HEK293T (cell line): ENCODE measurements around the gene SH3GLB1.

Experiments
- CTCF ChIA-PET: fragments of 350-600 bp; formaldehyde crosslinking; extraction: SDS; loops from one replicate; lab custom pipeline; 2021; ENCODE audit warnings: antibody characterized with exemption, inconsistent platforms; lab: Yijun Ruan, JAX
- POLR2A ChIA-PET: fragments of 350-600 bp; formaldehyde crosslinking; extraction: SDS; loops from one replicate; lab custom pipeline; 2020; ENCODE audit warnings: antibody characterized with exemption, inconsistent platforms; lab: Yijun Ruan, JAX
- DNase-seq: peaks from one replicate; pipeline ENCODE4 v3.0.0; 2012; ENCODE audit warnings: mixed read lengths; ENCODE audit errors: extremely low spot score
- ARNT ChIP-seq: fragments of 450-650 bp; IDR thresholded peaks from 2 replicates; pipeline ENCODE4 v1.6.1; 2017; ENCODE audit warnings: mild to moderate bottlenecking
- BHLHE40 ChIP-seq: fragments of 450-650 bp; IDR thresholded peaks from 2 replicates; pipeline ENCODE4 v1.6.1; 2016; ENCODE audit warnings: mild to moderate bottlenecking, moderate library complexity, borderline replicate concordance
- CTBP1 ChIP-seq: fragments of 450-650 bp; IDR thresholded peaks from 2 replicates; pipeline ENCODE4 v1.6.1; 2016; ENCODE audit warnings: borderline replicate concordance
- ELF4 ChIP-seq: fragments of 450-650 bp; IDR thresholded peaks from 2 replicates; pipeline ENCODE4 v1.6.1; 2017; ENCODE audit warnings: antibody characterized with exemption
- FOXA1 ChIP-seq: fragments of 450-650 bp; IDR thresholded peaks from 2 replicates; pipeline ENCODE4 v1.6.1; 2016; ENCODE audit warnings: mild to moderate bottlenecking
- FOXK2 ChIP-seq: fragments of 450-650 bp; IDR thresholded peaks from 2 replicates; pipeline ENCODE4 v1.6.1; 2016; ENCODE audit warnings: mild to moderate bottlenecking
- FOXM1 ChIP-seq: fragments of 450-650 bp; IDR thresholded peaks from 2 replicates; pipeline ENCODE4 v1.6.1; 2017; ENCODE audit warnings: mild to moderate bottlenecking, borderline replicate concordance
- HDGF ChIP-seq: fragments of 450-650 bp; IDR thresholded peaks from 2 replicates; pipeline ENCODE4 v1.6.1; 2017; ENCODE audit warnings: antibody characterized with exemption, borderline replicate concordance
- L3MBTL2 ChIP-seq: fragments of 450-650 bp; conservative IDR thresholded peaks from 2 replicates; pipeline ENCODE4 v1.6.1; 2016; ENCODE audit warnings: mild to moderate bottlenecking
- LEF1 ChIP-seq: fragments of 450-650 bp; IDR thresholded peaks from 2 replicates; pipeline ENCODE4 v1.6.1; 2017; ENCODE audit warnings: mild to moderate bottlenecking, borderline replicate concordance
- NFRKB ChIP-seq: fragments of 450-650 bp; IDR thresholded peaks from 2 replicates; pipeline ENCODE4 v1.6.1; 2016; ENCODE audit warnings: mild to moderate bottlenecking, moderate library complexity
- SP1 ChIP-seq: fragments of 450-650 bp; IDR thresholded peaks from 2 replicates; pipeline ENCODE4 v1.6.1; 2017
- SUZ12 ChIP-seq: fragments of 450-650 bp; IDR thresholded peaks from 2 replicates; pipeline ENCODE4 v1.6.1; 2016; ENCODE audit warnings: mild to moderate bottlenecking
- TARDBP ChIP-seq: fragments of 450-650 bp; IDR thresholded peaks from 2 replicates; pipeline ENCODE4 v1.6.1; 2016
- ZNF384 ChIP-seq: fragments of 450-650 bp; IDR thresholded peaks from 2 replicates; pipeline ENCODE4 v1.6.1; 2016
- TF ChIP-seq, protein P1 (sequence below): fragments of 450-650 bp; IDR thresholded peaks from 2 replicates; pipeline ENCODE4 v1.6.1; 2016

The SH3GLB1 gene

DNA sequence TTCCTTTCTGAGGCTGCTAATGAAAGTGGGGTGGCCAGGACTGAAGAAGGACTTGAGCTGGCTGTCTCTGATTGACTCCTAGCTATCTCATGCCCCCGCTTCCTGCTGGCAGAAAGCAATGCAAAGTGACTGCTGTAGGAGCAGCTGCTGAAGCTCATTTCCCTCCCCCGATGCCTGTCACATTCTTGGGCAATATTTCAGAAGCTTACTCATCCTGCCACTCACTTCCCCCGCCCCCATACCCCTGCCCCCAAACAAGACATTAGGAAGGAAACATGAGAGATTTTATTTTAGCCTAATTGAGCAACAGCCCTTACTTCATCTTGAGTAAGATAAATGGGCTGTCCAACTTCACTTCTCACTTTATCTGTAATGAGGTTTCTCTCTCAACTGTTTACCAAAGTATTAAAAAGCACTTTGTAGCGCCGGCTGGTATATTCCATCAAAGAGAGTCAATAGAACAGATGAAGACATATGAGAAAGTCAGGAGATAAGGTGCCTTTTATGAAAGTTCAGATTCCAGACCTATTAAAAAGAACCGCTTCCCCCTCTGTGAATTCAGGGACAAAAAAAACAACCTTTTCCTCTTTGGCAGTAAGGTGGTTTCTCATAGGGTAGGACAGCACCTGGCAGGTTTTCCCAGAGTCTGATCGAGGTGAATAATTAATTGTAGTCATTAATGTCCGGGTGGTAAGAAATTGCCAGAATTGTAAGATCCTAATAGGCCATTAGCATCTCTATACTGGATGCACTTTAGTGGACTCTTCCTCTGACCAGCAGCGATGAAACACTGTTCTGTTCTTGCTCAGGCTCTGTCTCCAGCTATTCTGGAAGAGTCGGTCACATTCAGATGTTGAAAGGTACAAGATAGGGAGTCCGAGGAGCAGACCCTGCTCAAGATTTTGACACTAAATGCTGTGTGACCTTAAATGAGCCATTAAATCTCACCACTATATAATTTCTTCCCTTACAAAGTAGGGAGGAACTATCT is 70.2 kb downstream of the SH3GLB1 start:
- peak; percentile 69 for DNase-seq
- ChIA-PET CTCF (interaction anchor here (2.0 kb wide), 1 partner anchor 70 kb away, joined by 6 read pairs; the partner anchor contains the start of gene SH3GLB1), POLR2A (interaction anchor here (0.7 to 1.4 kb wide), 4 partner anchors 15 to 141 kb away, joined by 3 to 4 read pairs (median 4); partner anchors contain the start of gene SH3GLB1)
- peak; percentile 70 for TF ChIP-seq CTBP1
- no peak for TF ChIP-seq BHLHE40
- peak; percentile 96 for TF ChIP-seq FOXA1
- no peak for TF ChIP-seq TARDBP
- no peak for TF ChIP-seq NFRKB
- no peak for TF ChIP-seq L3MBTL2
- TF ChIP-seq LEF1, result no peak
- TF ChIP-seq SUZ12, result no peak
- TF ChIP-seq ARNT, result no peak
- TF ChIP-seq, protein P1, sequence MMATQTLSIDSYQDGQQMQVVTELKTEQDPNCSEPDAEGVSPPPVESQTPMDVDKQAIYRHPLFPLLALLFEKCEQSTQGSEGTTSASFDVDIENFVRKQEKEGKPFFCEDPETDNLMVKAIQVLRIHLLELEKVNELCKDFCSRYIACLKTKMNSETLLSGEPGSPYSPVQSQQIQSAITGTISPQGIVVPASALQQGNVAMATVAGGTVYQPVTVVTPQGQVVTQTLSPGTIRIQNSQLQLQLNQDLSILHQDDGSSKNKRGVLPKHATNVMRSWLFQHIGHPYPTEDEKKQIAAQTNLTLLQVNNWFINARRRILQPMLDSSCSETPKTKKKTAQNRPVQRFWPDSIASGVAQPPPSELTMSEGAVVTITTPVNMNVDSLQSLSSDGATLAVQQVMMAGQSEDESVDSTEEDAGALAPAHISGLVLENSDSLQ, result peak; percentile 95
- no peak for TF ChIP-seq HDGF
- no peak for TF ChIP-seq SP1

DNA sequence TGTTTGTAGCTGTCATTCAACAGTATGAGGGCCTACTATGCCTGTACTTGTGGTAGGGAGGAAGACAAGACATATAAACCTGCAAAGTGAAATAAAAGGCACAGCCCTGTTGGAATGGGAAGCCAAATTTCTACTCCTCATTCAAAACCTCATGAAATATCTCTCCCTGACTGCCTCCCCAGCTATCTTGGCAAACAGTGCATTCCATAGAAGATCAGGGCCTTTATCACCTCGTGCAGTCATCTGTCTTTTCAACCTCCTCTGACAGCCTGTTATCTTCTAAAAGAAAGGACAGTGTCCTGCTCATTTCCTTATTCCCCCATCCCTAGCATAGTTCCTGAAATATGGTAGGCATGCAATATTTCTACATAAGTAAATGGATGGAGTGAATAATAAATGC is 71.0 kb downstream of the SH3GLB1 start:
- no peak for DNase-seq
- CTCF ChIA-PET, result no interaction called here
- POLR2A ChIA-PET, result no interaction called here
- TF ChIP-seq TARDBP (no peak), SP1 (no peak), ZNF384 (no peak), SUZ12 (no peak)
- TF ChIP-seq, protein P1, result no peak

DNA sequence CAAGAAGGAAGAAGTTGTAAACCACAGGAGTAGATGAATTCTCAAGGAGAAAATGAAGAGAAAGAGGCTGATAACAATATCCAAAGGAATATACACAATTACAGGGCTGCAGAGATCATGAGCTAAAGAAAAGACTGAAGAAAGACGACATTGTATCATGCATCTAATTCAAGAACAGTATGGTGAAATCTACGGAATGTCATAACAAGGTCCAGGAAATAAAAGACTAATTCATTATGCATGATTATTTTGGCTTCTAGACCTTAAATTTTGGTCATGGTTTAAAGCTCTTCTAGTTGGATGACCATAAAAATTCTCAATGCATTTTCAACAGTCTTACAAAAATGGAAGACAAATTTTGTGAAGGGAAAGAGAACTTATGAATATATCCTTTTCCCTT is 71.7 kb downstream of the SH3GLB1 start:
- POLR2A ChIA-PET, result no interaction called here
- TF ChIP-seq BHLHE40, result no peak
- no peak for TF ChIP-seq FOXK2
- no peak for TF ChIP-seq ELF4
- TF ChIP-seq TARDBP, result no peak
- no peak for TF ChIP-seq FOXM1
- TF ChIP-seq L3MBTL2, result no peak
- TF ChIP-seq ZNF384, result no peak
- no peak for TF ChIP-seq NFRKB
- TF ChIP-seq SUZ12, result no peak
- no peak for TF ChIP-seq HDGF
- TF ChIP-seq CTBP1, result no peak
- no peak for TF ChIP-seq LEF1
- no peak for TF ChIP-seq FOXA1
- CTCF ChIA-PET, result interaction anchor here (0.6 kb wide), 1 partner anchor 201 kb away, joined by 4 read pairs; no protein-coding TSS in a partner anchor
- no peak for DNase-seq

DNA sequence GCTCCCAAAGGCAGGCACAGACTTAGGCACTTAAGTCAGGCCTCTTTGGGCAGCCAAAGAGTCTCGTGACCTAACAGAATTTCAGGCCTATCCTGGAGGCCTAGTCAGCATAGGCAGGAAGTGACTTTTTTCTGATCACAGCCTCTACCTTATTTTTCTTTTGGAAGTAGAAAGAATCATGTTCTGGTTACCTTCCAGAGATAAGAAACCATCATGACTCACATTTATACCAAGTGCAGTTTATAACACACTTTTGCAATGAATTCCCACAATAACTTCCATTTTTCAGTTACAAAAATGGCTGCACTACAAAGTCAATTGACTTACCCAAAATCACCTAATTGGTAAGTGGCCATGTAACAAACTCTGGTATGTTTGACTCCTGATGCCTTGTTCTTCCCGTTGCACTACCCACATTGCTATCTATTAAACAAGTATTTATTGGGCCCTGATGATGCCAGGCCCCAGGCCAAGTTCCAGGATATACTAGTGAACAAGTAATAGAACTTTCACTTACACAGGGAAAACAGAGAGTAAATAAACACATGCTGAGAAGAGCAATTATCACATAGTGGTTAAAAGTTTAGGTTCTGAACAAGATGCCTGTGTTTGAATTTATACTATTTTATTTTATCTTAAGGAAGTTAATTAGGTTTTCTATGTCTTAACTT is 74.3 kb downstream of the SH3GLB1 start:
- CTCF ChIA-PET, result interaction anchor here (0.6 kb wide), 1 partner anchor 9 kb away, joined by 4 read pairs; no protein-coding TSS in a partner anchor
- POLR2A ChIA-PET, result interaction anchor here (0.6 to 1.2 kb wide), 2 partner anchors 135 to 136 kb away, joined by 3 to 4 read pairs; partner anchors contain the start of genes HS2ST1 and SELENOF
- no peak for DNase-seq
- no peak for TF ChIP-seq TARDBP
- TF ChIP-seq ZNF384, result no peak
- TF ChIP-seq L3MBTL2, result no peak
- no peak for TF ChIP-seq FOXM1

DNA sequence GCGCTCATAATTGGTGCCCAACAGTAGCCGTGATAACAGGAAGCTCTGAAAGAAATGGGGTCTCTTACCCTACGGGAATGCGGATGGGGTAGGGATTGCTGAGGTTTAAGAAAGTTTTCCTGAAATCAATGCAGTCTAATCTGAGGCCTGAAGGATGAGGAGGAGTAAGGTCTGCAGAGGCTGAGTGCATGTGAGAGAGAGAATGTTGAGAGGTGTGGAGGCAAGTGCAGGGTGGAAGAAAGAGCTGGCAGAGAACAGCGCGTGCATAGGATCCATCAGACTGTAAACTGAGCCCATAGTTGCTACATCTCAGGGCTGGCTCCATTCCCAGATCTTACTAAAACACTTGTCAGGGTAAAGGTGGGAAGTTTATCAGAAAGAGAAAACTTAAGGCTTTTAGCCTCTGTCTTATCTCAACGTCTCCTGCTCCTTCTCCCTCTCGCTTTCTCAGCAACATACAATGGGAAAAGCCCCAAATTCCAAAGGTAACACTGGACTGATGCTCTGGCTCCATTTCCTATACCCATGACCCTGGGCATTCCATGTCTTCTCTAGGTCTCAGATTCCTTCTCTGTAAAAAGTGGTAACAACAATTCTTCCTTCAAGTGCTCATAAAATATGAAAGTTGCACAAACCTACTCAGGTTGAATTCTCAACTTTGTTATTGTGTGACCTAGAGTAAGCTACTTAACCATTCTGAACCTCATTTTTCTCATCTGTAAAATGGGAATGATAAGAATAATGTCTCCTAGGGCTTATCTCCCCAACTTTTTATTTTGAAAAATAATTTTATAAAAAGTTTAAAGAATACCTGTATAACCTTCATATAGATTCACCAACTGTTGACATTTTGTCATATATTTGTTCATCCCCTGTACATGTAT is 75.2 kb downstream of the SH3GLB1 start:
- TF ChIP-seq, protein P1, result no peak
- TF ChIP-seq CTBP1 (no peak), BHLHE40 (no peak)
- no peak for DNase-seq
- CTCF ChIA-PET, result interaction anchor here (0.6 kb wide), 1 partner anchor 8 kb away, joined by 4 read pairs; no protein-coding TSS in a partner anchor
- POLR2A ChIA-PET, result interaction anchor here (1.2 kb wide), 1 partner anchor 135 kb away, joined by 3 read pairs; the partner anchor contains the start of genes HS2ST1 and SELENOF
